HepG2 (cell line): ENCODE measurements around the gene DNTTIP2. TPM values are rescaled to one million over a fixed set of nuclear protein-coding genes. Genes with fewer than 3 reads are reported as not detected.
A peak's percentile ranks its signal among the peaks of the same experiment; 100 is the strongest.

Experiments
- ARNTL ChIP-seq: sonication (generic); formaldehyde crosslinking; IDR thresholded peaks from 2 replicates; pipeline ENCODE4 v1.4.0; 2020; ENCODE audit warnings: mild to moderate bottlenecking, missing genetic modification reagents
- CREB3 ChIP-seq: sonication (generic); formaldehyde crosslinking; IDR thresholded peaks from 2 replicates; pipeline ENCODE4 v1.5.0; 2020; ENCODE audit warnings: missing genetic modification reagents
- GATA4 ChIP-seq: sonication (generic); IDR thresholded peaks from 2 replicates; pipeline ENCODE4 v1.6.1; 2016; ENCODE audit warnings: antibody characterized with exemption, low read depth, borderline replicate concordance
- LBX2 ChIP-seq: sonication (generic); formaldehyde crosslinking; IDR thresholded peaks from 2 replicates; pipeline ENCODE4 v1.5.0; 2020; ENCODE audit warnings: missing genetic modification reagents, mild to moderate bottlenecking, borderline replicate concordance
- MYPOP ChIP-seq: sonication (generic); formaldehyde crosslinking; IDR thresholded peaks from 2 replicates; pipeline ENCODE4 v1.8.1; 2023; ENCODE audit warnings: mild to moderate bottlenecking, moderate library complexity, missing genetic modification reagents
- NR2F1 ChIP-seq, 2 experiments: fragments of 450-650 bp in 1 of 2; formaldehyde crosslinking in 1 of 2; IDR thresholded peaks; 2 replicates each; pipeline versions ENCODE4 v1.5.0 to v1.6.1; 2016 to 2020; ENCODE audit warnings: mild to moderate bottlenecking in 1 of 2, missing compliant biosample characterization in 1 of 2, missing genetic modification reagents in 1 of 2, moderate library complexity in 1 of 2
- SP5 ChIP-seq: IDR thresholded peaks from 2 replicates; pipeline ENCODE4 v1.6.1; 2016; ENCODE audit warnings: low read depth, borderline replicate concordance
- TAF1 ChIP-seq: sonication (generic); formaldehyde crosslinking; IDR thresholded peaks from 2 replicates; pipeline ENCODE4 v1.4.0; 2020; ENCODE audit warnings: missing genetic modification reagents
- ZNF138 ChIP-seq: sonication (generic); formaldehyde crosslinking; IDR thresholded peaks from 2 replicates; pipeline ENCODE4 v1.5.0; 2020; ENCODE audit warnings: mild to moderate bottlenecking, low read depth, missing genetic modification reagents
- ZNF382 ChIP-seq: sonication (generic); formaldehyde crosslinking; IDR thresholded peaks from 2 replicates; pipeline ENCODE4 v1.5.0; 2020; ENCODE audit warnings: missing genetic modification reagents, mild to moderate bottlenecking, borderline replicate concordance
- ZNF607 ChIP-seq: sonication (generic); formaldehyde crosslinking; IDR thresholded peaks from 2 replicates; pipeline ENCODE4 v1.5.1; 2020; ENCODE audit warnings: missing genetic modification reagents, mild to moderate bottlenecking, borderline replicate concordance
- ZNF609 ChIP-seq: sonication (generic); formaldehyde crosslinking; IDR thresholded peaks from 2 replicates; pipeline ENCODE4 v1.4.0; 2020; ENCODE audit warnings: mild to moderate bottlenecking, missing genetic modification reagents, borderline replicate concordance
- ZNF615 ChIP-seq: sonication (generic); formaldehyde crosslinking; IDR thresholded peaks from 2 replicates; pipeline ENCODE4 v1.5.0; 2020; ENCODE audit warnings: mild to moderate bottlenecking, missing genetic modification reagents, borderline replicate concordance
- ZNF670 ChIP-seq: sonication (generic); formaldehyde crosslinking; IDR thresholded peaks from 2 replicates; pipeline ENCODE4 v1.8.0; 2022; ENCODE audit warnings: mild to moderate bottlenecking, missing genetic modification reagents, borderline replicate concordance
- ZNF687 ChIP-seq: sonication (generic); formaldehyde crosslinking; IDR thresholded peaks from 2 replicates; pipeline ENCODE4 v1.5.1; 2020; ENCODE audit warnings: mild to moderate bottlenecking, missing genetic modification reagents, moderate library complexity
- ZNF703 ChIP-seq: sonication (generic); formaldehyde crosslinking; IDR thresholded peaks from 2 replicates; pipeline ENCODE4 v1.5.1; 2020; ENCODE audit warnings: missing genetic modification reagents, mild to moderate bottlenecking, moderate library complexity, borderline replicate concordance
- ZNF780A ChIP-seq: sonication (generic); formaldehyde crosslinking; IDR thresholded peaks from 2 replicates; pipeline ENCODE4 v1.8.0; 2022; ENCODE audit warnings: mild to moderate bottlenecking, missing genetic modification reagents, moderate library complexity
- polyA plus RNA-seq, 8 experiments: library from polyadenylated mRNA; depleted of rRNA in 3 of 8; stranded (reverse) in 7 of 8; unstranded in 1 of 8; fragments of >200 nt; fragmentation: Illumina TruSeq in 4 of 8; extraction: Trizol in 4 of 8; gene quantifications; 2 replicates each; pipeline versions ENCODE4 v1.2.1 to v1.2.3, GENCODE V29; 2011 to 2016; ENCODE audit warnings: low read depth in 4 of 8, missing spikeins in 1 of 8, mixed read lengths in 1 of 8; ENCODE audit not compliant: insufficient read depth in 1 of 8
- total RNA-seq, 5 experiments: library from RNA; depleted of rRNA; stranded (reverse); fragments of >200 nt; fragmentation: Illumina TruSeq; extraction: Trizol; gene quantifications; 2 replicates each; pipeline ENCODE4 v1.2.3, GENCODE V29; 2016; ENCODE audit warnings: low read depth in 1 of 5

Gene DNTTIP2
- total and polyA plus RNA-seq, 2 of the 13 experiments (the other 11 are each of a cell fraction or from before 2014, with no cell fraction given) = 11.4 to 63.3 TPM

- TF ChIP-seq TAF1 (CRISPR knock-in tag) = 0 out of 2 replicates have a peak, but pooled peaks have one; percentile 11
- peak; percentile 53; the same call in 1 of the 2 replicates for TF ChIP-seq ZNF609
- 0 out of 2 replicates have a peak, but pooled peaks have one; percentile 32 for TF ChIP-seq CREB3 (CRISPR knock-in tag)
- no peak for TF ChIP-seq ZNF703
- TF ChIP-seq ZNF607 (CRISPR knock-in tag) = peak; percentile 42; the same call in 1 of the 2 replicates
- TF ChIP-seq ZNF138 (CRISPR knock-in tag) = 0 out of 2 replicates have a peak, but pooled peaks have one; percentile 16
- TF ChIP-seq ZNF780A (CRISPR knock-in tag) = no peak
- no peak for TF ChIP-seq NR2F1 (CRISPR knock-in tag; IDR thresholded peaks at IDR 0.05)
- TF ChIP-seq ZNF615 (CRISPR knock-in tag) = 0 out of 2 replicates have a peak, but pooled peaks have one; percentile 11
- TF ChIP-seq LBX2 (CRISPR knock-in tag) = 0 out of 2 replicates have a peak, but pooled peaks have one; percentile 30
- no peak for TF ChIP-seq ZNF382 (CRISPR knock-in tag)
- peak; percentile 14 for TF ChIP-seq ZNF687
- no peak for TF ChIP-seq MYPOP (CRISPR knock-in tag)
- 0 out of 2 replicates have a peak, but pooled peaks have one; percentile 23 for TF ChIP-seq ZNF670 (CRISPR knock-in tag)
- no peak for TF ChIP-seq GATA4
- no peak for TF ChIP-seq SP5 (CRISPR knock-in tag)
- TF ChIP-seq ARNTL = no peak
Observed at GRCh38 chr1:93847811-93848288, 31.2 kb downstream of the DNTTIP2 start (continued).
